Activated CD8-positive, alpha-beta T cell treated with anti-CD3 and anti-CD28 coated beads for 36 hours (primary cell): Measurements from ENCODE around the gene NUP98. TPM values are rescaled to one million over a fixed set of nuclear protein-coding genes. Genes with fewer than 3 reads are reported as not detected.

Source experiments
- ATAC-seq: fragments of 200-7000 bp; cut with Tn5 transposase; one replicate; pipeline ENCODE4 v1.10.0; 2021; ENCODE audit warnings: mild to moderate bottlenecking, moderate library complexity
- CTCF ChIA-PET: fragments of 350-600 bp; sonication (Branson Sonifier 250); formaldehyde crosslinking; loops from one replicate; lab custom pipeline; 2021; ENCODE audit warnings: antibody characterized with exemption; lab: Charles Lee
- POLR2A ChIA-PET: fragments of 350-600 bp; sonication (Branson Sonifier 250); formaldehyde crosslinking; loops from one replicate; lab custom pipeline; 2021; ENCODE audit warnings: antibody characterized with exemption; lab: Charles Lee
- DNase-seq: peaks from one replicate; pipeline ENCODE4 v3.0.0-alpha.2; 2020
- H3K27ac Mint-ChIP-seq: one replicate; pipeline ENCODE4 v1.8.0; 2021; ENCODE audit warnings: mild to moderate bottlenecking, mixed read lengths
- H3K27me3 Mint-ChIP-seq: one replicate; pipeline ENCODE4 v1.8.0; 2021; ENCODE audit warnings: mixed read lengths
- H3K36me3 Mint-ChIP-seq: one replicate; pipeline ENCODE4 v1.8.0; 2021; ENCODE audit warnings: low read depth, mixed read lengths
- H3K4me1 Mint-ChIP-seq: one replicate; pipeline ENCODE4 v1.8.0; 2021; ENCODE audit warnings: low read depth, mixed read lengths
- H3K4me3 Mint-ChIP-seq: one replicate; pipeline ENCODE4 v1.8.0; 2021; ENCODE audit warnings: mild to moderate bottlenecking, moderate library complexity, mixed read lengths
- H3K9me3 Mint-ChIP-seq: one replicate; pipeline ENCODE4 v1.8.0; 2021; ENCODE audit warnings: mixed read lengths
- CTCF ChIP-seq: fragments of 200-600 bp; IDR thresholded peaks from one replicate; pipeline ENCODE4 v1.8.0; 2022; ENCODE audit warnings: antibody characterized with exemption, mild to moderate bottlenecking
- intact Hi-C: fragments of 100-400 bp; cut with micrococcal nuclease; formaldehyde crosslinking; loops from one replicate; pipeline ENCODE4 v1.10.0; 2022
- total RNA-seq, 2 experiments: library from RNA; stranded (reverse); gene quantifications; one replicate each; pipeline ENCODE4 v1.2.3, GENCODE V29; 2021

Gene NUP98
- total RNA-seq, 2 experiments from 2014 or later, result 88.4 to 89.9 TPM

DNA sequence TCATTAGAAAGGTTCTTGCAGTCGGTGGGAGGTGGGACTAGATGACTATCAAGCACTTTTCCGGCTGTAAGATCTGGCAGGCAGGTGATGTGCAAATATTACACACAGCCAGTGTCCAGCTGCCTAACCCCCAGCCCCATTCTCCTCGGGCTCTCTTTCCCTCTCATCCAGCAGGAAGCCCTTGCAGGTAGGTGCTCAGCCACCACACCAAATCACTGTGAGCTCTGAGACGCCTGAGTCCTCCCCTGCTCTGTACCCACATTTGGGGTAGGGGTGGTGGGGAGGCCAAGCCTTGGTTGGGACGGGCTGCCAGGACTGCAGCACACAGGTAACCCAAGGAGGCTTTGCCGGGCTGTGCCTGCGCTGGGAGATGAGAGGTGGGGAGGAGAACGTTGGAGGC lies 156.2 kb downstream of the NUP98 start:
- Mint-ChIP-seq H3K9me3 (no peaks in the 10 kb centered on the region), H3K27ac (no peak overlapping the region), H3K4me1 (peaks cover 9% of the 10 kb centered on the region), H3K4me3 (peak overlapping the region; percentile 35), H3K27me3 (peaks cover 40% of the 10 kb centered on the region), H3K36me3 (no peaks in the 10 kb centered on the region)
- POLR2A ChIA-PET, result no interaction called here
- no peak for TF ChIP-seq CTCF
- DNase-seq (no peak), ATAC-seq (no peak)
- CTCF ChIA-PET, result no interaction called here
- intact Hi-C loops, result no loop called here

DNA sequence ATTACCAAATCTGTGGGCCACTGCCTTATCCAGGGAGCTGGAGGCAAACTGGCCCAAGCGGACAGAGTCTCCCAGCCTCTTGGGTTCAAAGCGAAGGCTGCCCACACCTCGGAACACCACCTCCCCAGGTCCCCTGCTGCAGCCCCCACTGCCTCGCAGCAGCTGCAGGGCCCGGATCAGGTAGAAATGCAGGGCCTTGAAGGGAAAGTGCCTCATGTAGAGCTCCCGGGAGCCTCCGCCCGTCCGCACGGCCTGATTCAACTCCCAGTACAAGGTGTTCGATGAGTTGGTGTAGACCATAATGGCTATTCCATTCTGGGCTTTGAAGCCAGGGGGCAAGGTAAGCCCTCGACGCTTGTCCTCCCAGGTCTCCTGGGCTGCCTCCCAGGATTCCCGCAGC lies 157.5 kb downstream of the NUP98 start:
- no peak for TF ChIP-seq CTCF
- ChIA-PET CTCF (no interaction called here), POLR2A (no interaction called here)
- H3K4me3 Mint-ChIP-seq, result no peak overlapping the region
- no peaks in the 10 kb centered on the region for H3K36me3 Mint-ChIP-seq
- intact Hi-C loops, result no loop called here
- ATAC-seq, result no peak
- DNase-seq, result no peak
- H3K9me3 Mint-ChIP-seq, result no peaks in the 10 kb centered on the region
- no peak overlapping the region for H3K27ac Mint-ChIP-seq
- peaks cover 31% of the 10 kb centered on the region for H3K27me3 Mint-ChIP-seq
- peaks cover 9% of the 10 kb centered on the region for H3K4me1 Mint-ChIP-seq

- Mint-ChIP-seq H3K9me3 (no peaks in the 10 kb centered on the region), H3K27ac (no peak overlapping the region), H3K4me3 (no peak overlapping the region), H3K36me3 (no peaks in the 10 kb centered on the region), H3K27me3 (peaks cover 20% of the 10 kb centered on the region), H3K4me1 (peaks cover 9% of the 10 kb centered on the region)
- POLR2A ChIA-PET, result no interaction called here
- TF ChIP-seq CTCF, result no peak
- intact Hi-C loops, result no loop called here
- DNase-seq (no peak), ATAC-seq (no peak)
- CTCF ChIA-PET, result no interaction called here
Measured at GRCh38 chr11:3638513-3638912, 158.8 kb downstream of the NUP98 start.

- no peak for DNase-seq
- CTCF ChIA-PET, result no interaction called here
- Mint-ChIP-seq H3K4me3 (no peak overlapping the region), H3K9me3 (no peaks in the 10 kb centered on the region), H3K27me3 (peaks cover 12% of the 10 kb centered on the region), H3K4me1 (peaks cover 4% of the 10 kb centered on the region), H3K36me3 (no peaks in the 10 kb centered on the region), H3K27ac (no peak overlapping the region)
- TF ChIP-seq CTCF, result no peak
- intact Hi-C loops, result no loop called here
- ATAC-seq, result no peak
- POLR2A ChIA-PET, result no interaction called here
Measured at GRCh38 chr11:3637201-3637600, 160.2 kb downstream of the NUP98 start.

DNA sequence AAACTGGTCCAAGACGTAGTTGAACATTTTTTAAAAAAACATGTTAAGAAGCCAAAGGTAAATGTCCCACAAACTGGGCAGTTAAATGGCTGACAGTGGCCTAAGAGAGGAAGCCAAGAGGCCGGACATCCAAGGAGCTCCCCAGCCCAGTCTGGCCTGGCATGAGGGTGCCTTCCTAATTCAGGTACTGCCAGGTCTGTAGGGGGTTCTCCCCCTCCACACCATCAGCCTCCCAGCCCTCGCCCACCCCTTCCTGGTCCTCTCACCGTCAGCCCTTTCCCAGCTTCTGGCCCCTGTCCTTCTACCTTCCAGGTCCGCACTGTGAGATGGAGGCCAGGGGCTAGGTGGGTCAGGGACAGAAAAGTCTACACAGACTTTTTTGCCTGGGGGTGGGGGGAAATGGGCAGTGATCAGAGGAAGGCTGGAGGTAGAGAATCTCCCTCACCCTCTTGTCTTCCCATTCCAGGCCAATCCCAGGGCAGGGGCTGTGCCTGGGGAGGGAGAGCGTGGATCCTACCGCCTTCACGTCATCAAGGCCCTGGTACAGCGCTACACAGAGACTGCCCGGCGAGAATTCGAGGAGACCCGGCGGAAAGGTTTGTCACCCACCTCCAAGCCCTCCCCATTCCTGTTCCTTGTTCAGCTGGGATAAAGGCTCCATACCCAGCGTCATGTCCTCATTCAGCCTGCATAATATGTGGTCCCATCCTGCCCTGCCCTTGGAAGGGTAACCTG lies 161.5 kb downstream of the NUP98 start:
- no peaks in the 10 kb centered on the region for H3K36me3 Mint-ChIP-seq

More for the DNA sequence above, 161.5 kb downstream of the NUP98 start:
- H3K4me1 Mint-ChIP-seq, result no peaks in the 10 kb centered on the region
- no peaks in the 10 kb centered on the region for H3K9me3 Mint-ChIP-seq
- H3K4me3 Mint-ChIP-seq, result no peak overlapping the region
- no peak overlapping the region for H3K27ac Mint-ChIP-seq
- DNase-seq, result no peak
- ChIA-PET POLR2A (no interaction called here), CTCF (no interaction called here)
- H3K27me3 Mint-ChIP-seq, result peaks cover 4% of the 10 kb centered on the region
- TF ChIP-seq CTCF, result no peak
- ATAC-seq, result no peak
- intact Hi-C loops, result no loop called here
